MM.1S (cell line): Measurements from ENCODE around the gene MICAL2.

Experiments used
- DNase-seq: peaks from one replicate; pipeline ENCODE4 v3.0.0-alpha.2; 2015
- H2AFZ ChIP-seq: fragments of 300-600 bp; sonication (generic); 2 replicates; pipeline ENCODE4 v1.6.0; 2016; ENCODE audit warnings: antibody characterized with exemption, low read length
- H3F3A ChIP-seq: fragments of 300-600 bp; sonication (generic); 2 replicates; pipeline ENCODE4 v1.6.1; 2016; ENCODE audit warnings: mild to moderate bottlenecking, antibody characterized with exemption, low read length, moderate library complexity, mixed read lengths; ENCODE audit not compliant: insufficient read depth
- H3K27ac ChIP-seq: fragments of 300-600 bp; sonication (generic); 2 replicates; pipeline ENCODE4 v1.5.1; 2016; ENCODE audit warnings: mild to moderate bottlenecking, low read length
- H3K27me3 ChIP-seq: fragments of 300-600 bp; sonication (generic); replicated peaks from 2 replicates; pipeline ENCODE4 v1.6.0; 2016; ENCODE audit warnings: low read length; ENCODE audit not compliant: insufficient read depth
- H3K36me3 ChIP-seq: fragments of 300-600 bp; sonication (generic); replicated peaks from 2 replicates; pipeline ENCODE4 v1.6.1; 2016; ENCODE audit warnings: mild to moderate bottlenecking, low read length, mixed read lengths; ENCODE audit not compliant: insufficient read depth
- H3K4me1 ChIP-seq: fragments of 300-600 bp; sonication (generic); 2 replicates; pipeline ENCODE4 v1.6.1; 2016; ENCODE audit warnings: low read length, mixed read lengths
- H3K4me2 ChIP-seq: fragments of 300-600 bp; sonication (generic); 2 replicates; pipeline ENCODE4 v1.6.0; 2016; ENCODE audit warnings: low read depth, low read length
- H3K4me3 ChIP-seq: fragments of 300-600 bp; sonication (generic); 2 replicates; pipeline ENCODE4 v1.5.1; 2016; ENCODE audit warnings: low read length, mixed read lengths
- H3K79me2 ChIP-seq: fragments of 300-600 bp; sonication (generic); 2 replicates; pipeline ENCODE4 v1.6.1; 2016; ENCODE audit warnings: mixed run types, low read length, mixed read lengths
- H3K9ac ChIP-seq: fragments of 300-600 bp; sonication (generic); 2 replicates; pipeline ENCODE4 v1.6.1; 2016; ENCODE audit warnings: low read length, mixed read lengths
- H3K9me2 ChIP-seq: fragments of 300-600 bp; sonication (generic); replicated peaks from 2 replicates; pipeline ENCODE4 v1.6.1; 2016; ENCODE audit warnings: mild to moderate bottlenecking, low read length, mixed read lengths; ENCODE audit not compliant: insufficient read depth
- H3K9me3 ChIP-seq: fragments of 300-600 bp; sonication (generic); replicated peaks from 2 replicates; pipeline ENCODE4 v1.6.1; 2016; ENCODE audit warnings: mild to moderate bottlenecking, low read length, mixed read lengths; ENCODE audit not compliant: insufficient read depth
- H4K20me1 ChIP-seq: fragments of 300-600 bp; sonication (generic); 2 replicates; pipeline ENCODE4 v1.6.1; 2016; ENCODE audit warnings: mild to moderate bottlenecking, low read length, moderate library complexity, mixed read lengths; ENCODE audit not compliant: insufficient read depth
- CTCF ChIP-seq: fragments of 300-600 bp; sonication (generic); IDR thresholded peaks from 2 replicates; pipeline ENCODE4 v1.5.1; 2016; ENCODE audit warnings: antibody characterized with exemption, low read length, mixed read lengths
- EZH2 ChIP-seq: fragments of 300-600 bp; sonication (generic); optimal IDR thresholded peaks from 2 replicates; pipeline ENCODE3; 2017; ENCODE audit warnings: low read depth, mild to moderate bottlenecking, antibody characterized with exemption, low read length, mixed read lengths
- EZH2phosphoT487 ChIP-seq: fragments of 300-600 bp; sonication (generic); IDR thresholded peaks from 2 replicates; pipeline ENCODE4 v1.6.1; 2018; ENCODE audit warnings: antibody characterized with exemption, low read length

The MICAL2 gene

DNA sequence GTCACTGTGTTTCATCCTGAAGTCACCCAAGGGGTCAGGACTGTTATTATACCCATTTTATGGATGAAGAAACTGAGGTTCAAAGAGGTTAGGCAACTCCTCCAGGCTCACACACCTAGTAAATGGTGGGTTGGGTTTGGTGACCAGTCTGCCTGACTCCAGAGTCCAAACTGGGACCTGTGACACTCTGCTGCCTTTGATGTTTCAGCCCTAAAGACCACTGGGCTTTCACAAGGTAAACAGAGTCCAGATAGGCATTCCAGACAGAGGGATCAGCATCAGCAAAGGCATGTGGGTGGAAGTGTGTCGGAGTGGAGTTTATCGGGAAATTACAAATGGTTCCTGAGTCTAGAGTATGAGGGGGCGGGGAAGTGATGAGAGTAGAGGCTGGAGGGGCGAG lies 38.5 kb downstream of the MICAL2 start:
- no peak overlapping the region for H3K27ac ChIP-seq
- no peaks in the 10 kb centered on the region for H3K36me3 ChIP-seq
- H3K79me2 ChIP-seq, result no peaks in the 10 kb centered on the region
- no peak overlapping the region for H2AFZ ChIP-seq
- no peak overlapping the region for H3K4me3 ChIP-seq
- H3K9me3 ChIP-seq, result no peaks in the 10 kb centered on the region
- no peaks in the 10 kb centered on the region for H4K20me1 ChIP-seq
- no peaks in the 10 kb centered on the region for H3F3A ChIP-seq
- H3K9me2 ChIP-seq, result no peaks in the 10 kb centered on the region
- no peak for DNase-seq
- no peak overlapping the region for H3K9ac ChIP-seq
- no peaks in the 10 kb centered on the region for H3K4me1 ChIP-seq
- H3K4me2 ChIP-seq, result no peak overlapping the region
- TF ChIP-seq CTCF, result no peak
- TF ChIP-seq EZH2, result no peak
- TF ChIP-seq EZH2phosphoT487, result no peak
- H3K27me3 ChIP-seq, result no peaks in the 10 kb centered on the region

DNA sequence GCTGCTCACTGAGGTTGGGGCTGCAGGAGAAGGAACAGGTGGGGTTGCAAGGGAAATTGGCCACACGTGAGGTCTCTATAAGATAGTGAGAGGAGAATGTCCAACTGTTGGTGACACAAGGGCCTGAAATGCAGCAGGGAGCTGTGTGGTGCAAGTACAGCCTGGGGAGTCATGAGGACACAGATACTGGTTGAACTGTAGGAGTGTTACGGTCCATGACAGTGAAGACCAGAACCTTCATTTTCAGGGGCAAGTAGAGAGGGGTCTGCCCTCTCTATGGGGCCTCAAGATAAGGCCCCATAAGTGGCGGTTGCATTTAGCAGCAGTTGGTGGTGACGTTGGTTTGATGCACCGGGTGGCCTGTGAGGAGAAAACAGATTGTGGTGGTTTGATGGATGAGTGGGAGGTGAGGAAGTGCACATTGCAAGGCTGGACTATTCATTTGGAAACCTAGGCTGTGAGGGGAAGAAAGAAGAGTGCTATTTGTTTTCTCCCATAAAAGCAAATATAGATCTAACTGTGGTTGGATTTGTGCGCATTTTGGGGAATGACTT lies 39.4 kb downstream of the MICAL2 start:
- Histone ChIP-seq H3K9ac (no peak overlapping the region), H2AFZ (no peak overlapping the region), H4K20me1 (no peaks in the 10 kb centered on the region), H3K27me3 (no peaks in the 10 kb centered on the region), H3K9me3 (no peaks in the 10 kb centered on the region), H3K4me3 (no peak overlapping the region), H3F3A (no peaks in the 10 kb centered on the region), H3K4me2 (no peak overlapping the region), H3K36me3 (no peaks in the 10 kb centered on the region), H3K27ac (no peak overlapping the region), H3K79me2 (no peaks in the 10 kb centered on the region), H3K4me1 (no peaks in the 10 kb centered on the region), H3K9me2 (no peaks in the 10 kb centered on the region)
- no peak for TF ChIP-seq CTCF
- no peak for TF ChIP-seq EZH2
- TF ChIP-seq EZH2phosphoT487, result no peak
- DNase-seq, result no peak

- Histone ChIP-seq H3K79me2 (no peaks in the 10 kb centered on the region), H3F3A (no peaks in the 10 kb centered on the region), H3K36me3 (no peaks in the 10 kb centered on the region), H3K27ac (no peak overlapping the region), H2AFZ (no peak overlapping the region), H4K20me1 (no peaks in the 10 kb centered on the region), H3K27me3 (no peaks in the 10 kb centered on the region), H3K4me1 (no peaks in the 10 kb centered on the region), H3K4me2 (no peak overlapping the region), H3K4me3 (no peak overlapping the region), H3K9me3 (no peaks in the 10 kb centered on the region), H3K9me2 (no peaks in the 10 kb centered on the region), H3K9ac (no peak overlapping the region)
- no peak for TF ChIP-seq EZH2phosphoT487
- no peak for TF ChIP-seq EZH2
- TF ChIP-seq CTCF, result no peak
- no peak for DNase-seq
Observed at GRCh38 chr11:12150831-12151382, 40.5 kb downstream of the MICAL2 start.
